Effector CD4-positive, alpha-beta T cell (primary cell): Measurements from ENCODE around the gene COL6A2.
"Not testable (repeated sequence)": the region's sequence is repeated elsewhere in the genome, so short reads cannot be mapped to it uniquely, and the experiment has no call there.

ENCODE experiments used
- DNase-seq: peaks from one replicate; pipeline ENCODE4 v3.0.0-alpha.2; 2020
- total RNA-seq: gene quantifications from one replicate; lab custom pipeline; 2026; lab: John Stamatoyannopoulos, UW

Gene COL6A2
- total RNA-seq, result 42.2 reads per million, percentile 65 among the genes with 10 or more reads in this experiment

DNA sequence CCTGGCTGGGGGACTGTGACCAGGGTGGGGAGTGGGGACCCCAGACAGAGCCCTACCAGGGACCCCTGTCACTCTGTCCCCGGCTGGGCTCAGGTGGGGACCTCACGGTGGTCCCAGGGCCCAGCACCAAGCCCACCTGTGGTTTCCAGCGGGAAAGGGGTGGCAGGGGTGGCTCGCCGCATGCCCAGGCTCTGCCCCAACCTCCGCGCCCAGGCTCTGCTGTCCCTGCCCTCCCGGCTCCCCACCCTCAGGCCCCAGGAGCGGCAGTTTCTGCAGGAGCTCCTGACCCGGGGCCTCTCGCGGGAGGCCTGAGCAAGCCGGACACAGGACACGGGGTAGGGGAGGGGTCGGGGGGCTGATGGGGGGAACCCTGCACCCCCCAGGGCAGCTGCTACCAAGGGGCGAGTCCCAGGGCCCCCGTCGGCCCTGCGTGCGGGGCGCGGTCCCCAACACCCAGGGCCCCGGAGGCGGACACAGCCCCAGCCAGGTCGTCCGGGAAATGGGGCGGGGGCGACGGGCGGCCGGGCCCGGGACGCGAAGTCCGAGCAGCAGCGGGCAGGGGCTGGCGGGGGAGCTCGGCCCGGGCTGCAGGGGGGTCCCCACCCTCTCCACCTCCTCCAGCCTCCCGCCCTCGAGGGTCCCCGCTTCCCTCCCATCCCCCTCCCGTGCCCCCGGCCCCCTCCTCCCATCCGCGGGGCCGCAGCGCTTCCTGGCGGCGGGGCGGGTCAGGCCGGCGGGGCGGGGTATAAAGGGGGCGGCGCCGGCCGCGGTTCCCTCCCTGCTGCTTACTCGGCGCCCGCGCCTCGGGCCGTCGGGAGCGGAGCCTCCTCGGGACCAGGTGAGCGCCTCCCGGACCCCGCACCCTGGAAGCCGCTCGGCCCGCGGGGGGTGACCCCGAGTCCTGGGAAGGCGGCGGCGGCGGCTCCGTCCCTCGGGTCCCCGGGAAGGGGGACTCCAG lies at the start of gene COL6A2:
TSS of gene COL6A2 (plus strand) at position 777 of the 958 bp plus-strand sequence.
- no peak for DNase-seq

DNA sequence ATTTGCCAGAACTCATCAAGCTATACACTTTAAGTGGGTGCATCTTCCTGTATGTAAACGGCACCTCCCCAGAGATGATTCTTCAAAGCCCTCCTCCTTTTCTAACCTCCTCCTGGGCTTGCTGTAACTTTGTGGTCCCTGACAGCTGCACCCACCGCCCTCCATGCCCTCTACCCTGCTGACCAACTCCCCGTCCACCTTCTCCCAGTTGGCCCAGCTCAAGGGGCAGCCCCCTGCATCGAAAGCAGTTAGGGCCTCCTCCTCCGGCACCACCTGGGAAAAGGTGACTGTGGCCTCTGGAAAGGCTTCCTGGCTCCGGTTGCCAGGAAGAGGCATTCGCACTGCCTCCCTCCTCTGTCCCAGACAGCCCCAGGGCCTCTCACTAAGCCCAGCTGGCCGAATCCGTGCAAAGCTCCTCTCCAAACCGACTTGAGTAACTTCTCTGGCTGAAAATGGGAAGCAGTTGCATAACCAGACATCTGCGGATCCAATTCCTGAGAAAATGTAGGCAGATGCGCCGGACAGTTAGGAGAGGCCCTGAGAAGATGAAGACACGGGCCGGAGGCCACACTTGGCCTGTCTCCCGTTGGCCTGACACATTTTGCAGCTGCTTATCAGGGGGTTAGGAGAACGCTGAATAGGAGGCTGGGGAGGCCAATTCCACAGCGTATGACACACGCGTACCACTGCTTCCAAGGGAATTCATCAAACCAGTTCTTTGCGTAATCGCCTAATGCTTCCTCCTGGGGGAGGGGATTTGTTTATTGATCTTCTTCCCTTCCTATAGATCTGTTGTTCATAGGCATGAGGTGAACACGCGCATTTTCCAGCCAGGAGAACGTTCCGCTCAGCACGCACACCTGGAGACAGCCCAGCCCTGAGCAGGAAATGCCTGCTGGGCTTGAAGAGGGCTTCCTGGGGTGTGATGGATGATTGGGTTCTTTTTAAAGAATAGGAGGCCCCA lies 48.7 kb upstream of the COL6A2 start:
- DNase-seq, result no peak

- no peak for DNase-seq
Measured at GRCh38 chr21:46049890-46050667, 47.8 kb upstream of the COL6A2 start.

DNA sequence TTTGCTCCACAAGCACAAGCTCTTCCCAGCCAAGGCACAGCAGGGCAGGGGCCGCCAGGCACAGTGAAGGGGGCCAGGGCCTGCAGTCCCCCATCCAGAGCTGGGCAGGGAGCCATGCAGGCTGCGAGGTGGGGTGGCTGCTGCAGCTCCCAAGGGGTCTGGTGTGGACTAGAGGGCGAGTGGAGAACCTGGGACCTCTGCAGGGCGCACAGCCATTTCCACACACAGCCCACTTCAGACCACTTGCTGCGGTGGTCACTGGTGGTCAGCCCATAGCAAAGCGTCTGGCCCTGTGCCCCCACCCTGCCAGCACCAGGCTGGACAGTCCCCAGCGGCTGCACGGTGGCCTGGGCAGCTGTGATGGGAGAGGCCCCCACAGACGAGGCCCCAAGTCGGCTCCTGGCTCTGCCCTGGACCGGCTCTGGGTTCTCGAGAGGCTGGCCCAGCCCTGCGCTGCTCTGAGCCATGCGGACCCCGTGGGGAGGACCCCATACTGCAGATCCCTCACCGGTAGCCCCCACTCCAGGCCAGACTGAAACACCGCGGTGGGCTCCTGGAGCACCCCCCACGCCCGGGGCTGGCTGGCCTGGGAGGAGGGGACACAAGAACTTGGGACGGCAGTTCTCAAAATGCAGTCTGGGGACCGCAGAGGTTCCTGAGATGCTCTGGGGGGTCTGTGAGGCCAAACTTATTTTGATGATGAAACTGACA lies 47.1 kb upstream of the COL6A2 start:
- no peak for DNase-seq

- DNase-seq, result no peak
Measured at GRCh38 chr21:46051379-46051770, 46.5 kb upstream of the COL6A2 start.

- DNase-seq, result no peak
Measured at GRCh38 chr21:46051821-46052675, 45.9 kb upstream of the COL6A2 start.

GRCh38 chr21:46052703-46053651 lies 44.9 kb upstream of the COL6A2 start:
- DNase-seq, result no peak

- DNase-seq, result no peak
Measured at GRCh38 chr21:46054031-46054430, 43.9 kb upstream of the COL6A2 start.

GRCh38 chr21:46054451-46054881 lies 43.4 kb upstream of the COL6A2 start:
- no peak for DNase-seq

- no peak for DNase-seq
Measured at GRCh38 chr21:46055863-46056281, 42.0 kb upstream of the COL6A2 start.

DNA sequence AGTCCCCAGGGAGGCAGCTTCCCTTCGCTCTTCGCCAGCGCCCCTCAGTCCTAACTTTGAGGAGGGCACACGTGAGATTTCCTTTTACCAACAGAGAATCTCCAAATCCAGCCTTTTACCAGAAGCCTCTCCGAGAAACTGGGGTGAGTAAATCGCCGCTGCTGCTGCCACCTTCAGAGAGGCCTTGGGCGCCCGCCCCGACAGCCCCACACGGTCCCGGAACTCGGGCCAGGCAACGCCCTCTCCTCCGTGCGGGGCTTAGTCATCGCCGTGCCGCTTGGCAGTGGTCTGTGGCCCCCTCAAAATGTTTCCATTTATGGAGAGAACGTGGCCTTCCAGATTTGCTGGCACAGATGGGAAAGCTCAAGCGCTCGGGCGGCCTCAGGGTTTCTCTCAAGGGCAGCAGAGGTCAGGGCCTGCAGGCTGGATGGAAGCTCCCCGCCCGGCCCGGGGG lies 41.4 kb upstream of the COL6A2 start:
- no peak for DNase-seq

GRCh38 chr21:46057111-46057709 lies 40.7 kb upstream of the COL6A2 start:
- no peak for DNase-seq

GRCh38 chr21:46057710-46058241 lies 40.1 kb upstream of the COL6A2 start:
- DNase-seq, result no peak

- DNase-seq, result no peak
Measured at GRCh38 chr21:46058431-46059145, 39.3 kb upstream of the COL6A2 start.

GRCh38 chr21:46059195-46059594 lies 38.7 kb upstream of the COL6A2 start:
- no peak for DNase-seq

DNA sequence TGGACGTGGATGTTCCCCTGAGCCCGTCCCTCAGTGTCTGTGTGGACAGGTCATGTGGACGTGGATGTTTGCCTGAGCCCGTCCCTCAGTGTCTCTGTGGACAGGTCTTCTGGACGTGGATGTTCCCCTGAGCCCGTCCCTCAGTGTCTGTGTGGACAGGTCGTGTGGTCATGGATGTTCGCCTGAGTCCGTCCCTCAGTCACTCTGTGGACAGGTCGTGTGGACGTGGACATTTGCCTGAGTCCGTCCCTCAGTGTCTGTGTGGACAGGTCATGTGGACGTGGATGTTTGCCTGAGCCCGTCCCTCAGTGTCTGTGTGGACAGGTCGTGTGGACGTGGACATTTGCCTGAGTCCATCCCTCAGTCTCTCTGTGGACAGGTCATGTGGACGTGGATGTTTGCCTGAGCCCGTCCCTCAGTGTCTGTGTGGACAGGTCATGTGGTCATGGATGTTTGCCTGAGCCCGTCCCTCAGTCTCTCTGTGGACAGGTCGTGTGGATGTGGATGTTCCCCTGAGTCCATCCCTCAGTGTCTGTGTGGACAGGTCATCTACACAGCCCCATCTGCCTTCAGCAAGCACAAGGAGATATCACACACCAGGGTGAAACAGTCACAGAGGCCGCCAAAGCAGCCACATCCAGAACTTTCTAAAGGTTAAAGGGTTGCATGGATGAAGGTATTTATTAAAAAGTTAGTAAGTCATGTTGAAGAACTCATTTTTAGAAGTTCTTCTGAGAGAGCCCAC lies 38.0 kb upstream of the COL6A2 start:
- DNase-seq, result not testable (repeated sequence)

- no peak for DNase-seq
Measured at GRCh38 chr21:46060596-46061061, 37.3 kb upstream of the COL6A2 start.
